Measurements from ENCODE around the gene TCERG1L. TPM values are rescaled to one million over a fixed set of nuclear protein-coding genes. Genes with fewer than 3 reads are reported as not detected.
A peak's percentile ranks its signal among the peaks of the same experiment; 100 is the strongest.

The TCERG1L gene
- total RNA-seq, 4 donors from 2014 or later, result 0.12 TPM; not detected in 3

- TF ChIP-seq, protein P1, sequence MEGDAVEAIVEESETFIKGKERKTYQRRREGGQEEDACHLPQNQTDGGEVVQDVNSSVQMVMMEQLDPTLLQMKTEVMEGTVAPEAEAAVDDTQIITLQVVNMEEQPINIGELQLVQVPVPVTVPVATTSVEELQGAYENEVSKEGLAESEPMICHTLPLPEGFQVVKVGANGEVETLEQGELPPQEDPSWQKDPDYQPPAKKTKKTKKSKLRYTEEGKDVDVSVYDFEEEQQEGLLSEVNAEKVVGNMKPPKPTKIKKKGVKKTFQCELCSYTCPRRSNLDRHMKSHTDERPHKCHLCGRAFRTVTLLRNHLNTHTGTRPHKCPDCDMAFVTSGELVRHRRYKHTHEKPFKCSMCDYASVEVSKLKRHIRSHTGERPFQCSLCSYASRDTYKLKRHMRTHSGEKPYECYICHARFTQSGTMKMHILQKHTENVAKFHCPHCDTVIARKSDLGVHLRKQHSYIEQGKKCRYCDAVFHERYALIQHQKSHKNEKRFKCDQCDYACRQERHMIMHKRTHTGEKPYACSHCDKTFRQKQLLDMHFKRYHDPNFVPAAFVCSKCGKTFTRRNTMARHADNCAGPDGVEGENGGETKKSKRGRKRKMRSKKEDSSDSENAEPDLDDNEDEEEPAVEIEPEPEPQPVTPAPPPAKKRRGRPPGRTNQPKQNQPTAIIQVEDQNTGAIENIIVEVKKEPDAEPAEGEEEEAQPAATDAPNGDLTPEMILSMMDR (IDR thresholded peaks at IDR 0.05), result no peak
- no peak for TF ChIP-seq POLR2A (IDR thresholded peaks at IDR 0.05)
- TF ChIP-seq POLR2AphosphoS5 (IDR thresholded peaks at IDR 0.05), result no peak
- Histone ChIP-seq H3K4me1 (no peaks in the 10 kb centered on the region), H3K27me3 (peaks cover 38% of the 10 kb centered on the region), H3K4me3 (no peak overlapping the region), H3K36me3 (no peaks in the 10 kb centered on the region), H3K27ac (no peak overlapping the region), H3K9me3 (no peaks in the 10 kb centered on the region)
- ATAC-seq, result no peak
- WGBS, 2 donors (ENCODE audit: low coverage in 1 of 2), result 80 to 82% methylated on average over 7 of the region's 7 CpGs
These were observed 146.4 kb downstream of the TCERG1L start for GRCh38 chr10:131165092-131165491.

DNA sequence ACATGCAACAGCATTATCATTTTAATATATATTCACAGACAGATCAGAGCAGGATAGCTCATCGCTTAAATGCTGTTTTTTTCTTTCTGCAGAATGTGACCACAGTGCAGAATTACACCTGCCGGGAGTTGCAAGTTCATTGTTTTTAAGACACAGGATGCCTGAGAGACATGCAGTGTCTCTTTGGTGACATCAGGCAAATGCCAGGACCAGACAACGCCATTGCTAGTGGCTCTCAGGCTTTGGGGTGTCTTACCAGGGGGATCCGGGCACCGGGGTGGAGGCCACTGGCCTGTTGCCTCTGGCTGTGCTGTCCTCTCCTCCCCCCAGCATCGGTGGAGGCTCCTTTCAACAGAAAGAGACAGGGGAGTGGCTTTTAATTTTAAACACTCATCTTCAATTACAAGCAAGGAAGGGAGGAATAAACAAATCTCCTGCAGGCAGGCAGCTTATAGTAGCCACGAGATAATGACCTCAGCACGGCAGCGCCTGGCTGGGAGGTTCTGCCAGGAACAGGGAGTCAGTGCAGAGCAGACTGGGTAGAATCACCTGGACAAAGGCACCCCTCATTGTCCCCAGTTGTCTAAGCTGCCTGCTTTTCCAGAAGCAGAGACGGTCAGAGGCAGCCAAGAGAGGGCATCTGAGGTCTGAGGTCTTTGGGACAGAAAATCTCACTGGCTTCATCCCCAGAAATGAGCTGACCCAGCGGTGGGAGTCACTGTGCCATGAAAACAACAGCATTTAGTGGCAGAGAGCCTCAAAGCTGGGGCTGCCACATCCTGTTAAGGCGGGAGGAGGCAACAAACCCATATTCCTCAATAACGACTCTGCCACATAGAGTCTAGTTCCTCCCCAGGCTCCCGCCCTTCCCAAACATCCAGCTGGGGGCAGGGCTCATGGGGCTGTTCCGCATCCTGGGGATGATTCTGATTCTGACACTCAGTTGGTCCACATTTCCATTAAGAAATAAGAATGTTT lies 148.4 kb downstream of the TCERG1L start:
- Histone ChIP-seq H3K9me3 (no peaks in the 10 kb centered on the region), H3K36me3 (no peaks in the 10 kb centered on the region), H3K27me3 (peaks cover 50% of the 10 kb centered on the region), H3K4me3 (no peak overlapping the region), H3K27ac (no peak overlapping the region), H3K4me1 (no peaks in the 10 kb centered on the region)
- no peak for ATAC-seq
- 15 to 58% methylated on average over 6 to 7 of the region's 15 CpGs for WGBS, 2 donors (ENCODE audit: low coverage in 1 of 2)
- TF ChIP-seq, protein P1 (IDR thresholded peaks at IDR 0.05), result no peak
- TF ChIP-seq POLR2AphosphoS5 (IDR thresholded peaks at IDR 0.05) (no peak), EP300 (IDR thresholded peaks at IDR 0.05) (no peak), POLR2A (IDR thresholded peaks at IDR 0.05) (no peak)

- no peak overlapping the region for H3K27ac ChIP-seq
- no peaks in the 10 kb centered on the region for H3K36me3 ChIP-seq
- TF ChIP-seq POLR2A (IDR thresholded peaks at IDR 0.05), result no peak
- no peak for TF ChIP-seq POLR2AphosphoS5 (IDR thresholded peaks at IDR 0.05)
- no peak for TF ChIP-seq EP300 (IDR thresholded peaks at IDR 0.05)
- TF ChIP-seq, protein P1 (IDR thresholded peaks at IDR 0.05), result no peak
- H3K4me1 ChIP-seq, result no peaks in the 10 kb centered on the region
- peak; percentile 10 for ATAC-seq
- H3K27me3 ChIP-seq, result peaks cover 48% of the 10 kb centered on the region
- H3K9me3 ChIP-seq, result no peaks in the 10 kb centered on the region
- WGBS, 2 donors (ENCODE audit: low coverage in 1 of 2), result 56 to 81% methylated on average over 3 to 6 of the region's 6 CpGs
- H3K4me3 ChIP-seq, result no peak overlapping the region
These were observed 149.3 kb downstream of the TCERG1L start for GRCh38 chr10:131162211-131162610.

- H3K4me3 ChIP-seq, result no peak overlapping the region
- peaks cover 48% of the 10 kb centered on the region for H3K27me3 ChIP-seq
- no peaks in the 10 kb centered on the region for H3K36me3 ChIP-seq
- ATAC-seq, result no peak
- no peaks in the 10 kb centered on the region for H3K9me3 ChIP-seq
- TF ChIP-seq POLR2AphosphoS5 (IDR thresholded peaks at IDR 0.05) (no peak), POLR2A (IDR thresholded peaks at IDR 0.05) (no peak), EP300 (IDR thresholded peaks at IDR 0.05) (no peak)
- TF ChIP-seq, protein P1 (IDR thresholded peaks at IDR 0.05), result no peak
- 92 to 94% methylated on average over 4 to 6 of the region's 8 CpGs for WGBS, 2 donors (ENCODE audit: low coverage in 1 of 2)
- H3K27ac ChIP-seq, result no peak overlapping the region
- no peaks in the 10 kb centered on the region for H3K4me1 ChIP-seq
These were observed 150.4 kb downstream of the TCERG1L start for GRCh38 chr10:131161087-131161486.

Measured in gastroesophageal sphincter (tissue), 4 donors.